GM23338 (cell line): ENCODE data around the gene EXOC3L2. TPM values are rescaled to one million over a fixed set of nuclear protein-coding genes. Genes with fewer than 3 reads are reported as not detected.

ENCODE experiments used
- ATAC-seq: fragments of 200-7000 bp; cut with Tn5 transposase; 3 replicates; pipeline ENCODE4 v1.9.1; 2020
- DNase-seq: peaks from one replicate; pipeline ENCODE4 v3.0.0-alpha.2; 2015; ENCODE audit warnings: low spot score
- H2AFZ ChIP-seq: fragments of 200-600 bp; sonication (generic); 2 replicates; pipeline ENCODE4 v1.8.0; 2016; ENCODE audit warnings: antibody characterized with exemption, mild to moderate bottlenecking, moderate library complexity
- H3F3A ChIP-seq: fragments of 200-600 bp; sonication (generic); replicated peaks from 2 replicates; pipeline ENCODE4 v1.8.0; 2017; ENCODE audit warnings: antibody characterized with exemption, mixed run types, low read depth
- H3K27ac ChIP-seq: fragments of 200-600 bp; sonication (generic); 2 replicates; pipeline ENCODE4 v1.6.1; 2016; ENCODE audit warnings: low read depth
- H3K27me3 ChIP-seq: fragments of 200-600 bp; sonication (generic); 2 replicates; pipeline ENCODE4 v1.8.0; 2016; ENCODE audit warnings: mild to moderate bottlenecking, mixed run types, moderate library complexity; ENCODE audit not compliant: insufficient read depth
- H3K36me3 ChIP-seq: fragments of 200-600 bp; sonication (generic); 2 replicates; pipeline ENCODE4 v1.8.0; 2016; ENCODE audit warnings: mild to moderate bottlenecking; ENCODE audit not compliant: insufficient read depth
- H3K4me1 ChIP-seq: fragments of 200-600 bp; sonication (generic); 2 replicates; pipeline ENCODE4 v1.8.0; 2016; ENCODE audit warnings: mild to moderate bottlenecking, moderate library complexity; ENCODE audit not compliant: insufficient read depth
- H3K4me2 ChIP-seq: fragments of 200-600 bp; sonication (generic); 2 replicates; pipeline ENCODE4 v1.7.1; 2017; ENCODE audit warnings: mixed run types
- H3K4me3 ChIP-seq: fragments of 200-600 bp; sonication (generic); 2 replicates; pipeline ENCODE4 v1.6.1; 2016; ENCODE audit warnings: mixed run types
- H3K79me2 ChIP-seq: fragments of 200-600 bp; sonication (generic); replicated peaks from 2 replicates; pipeline ENCODE4 v1.8.0; 2017; ENCODE audit warnings: mild to moderate bottlenecking; ENCODE audit not compliant: insufficient read depth
- H3K9me2 ChIP-seq: fragments of 200-600 bp; sonication (generic); 2 replicates; pipeline ENCODE4 v1.8.0; 2017; ENCODE audit not compliant: insufficient read depth
- H4K20me1 ChIP-seq: fragments of 200-600 bp; sonication (generic); replicated peaks from 2 replicates; pipeline ENCODE4 v1.8.0; 2017; ENCODE audit warnings: mild to moderate bottlenecking; ENCODE audit not compliant: insufficient read depth
- H3K27ac Mint-ChIP-seq: 2 replicates; pipeline ENCODE4 v1.8.0; 2020; ENCODE audit warnings: inconsistent platforms, mild to moderate bottlenecking, moderate library complexity, mixed read lengths
- H3K27me3 Mint-ChIP-seq: 3 replicates; pipeline ENCODE4 v1.8.0; 2022; ENCODE audit warnings: low read depth, mild to moderate bottlenecking, moderate library complexity, mixed read lengths, inconsistent platforms; ENCODE audit not compliant: insufficient read depth, poor library complexity
- H3K36me3 Mint-ChIP-seq: 3 replicates; pipeline ENCODE4 v1.8.0; 2021; ENCODE audit warnings: low read depth, mild to moderate bottlenecking, inconsistent platforms, moderate library complexity, mixed read lengths
- H3K4me1 Mint-ChIP-seq: 3 replicates; pipeline ENCODE4 v1.8.0; 2020; ENCODE audit warnings: mild to moderate bottlenecking, inconsistent platforms, mixed read lengths
- H3K4me3 Mint-ChIP-seq: 3 replicates; pipeline ENCODE4 v1.8.0; 2021; ENCODE audit warnings: moderate library complexity, mild to moderate bottlenecking, inconsistent platforms, mixed read lengths
- H3K9me3 Mint-ChIP-seq: 3 replicates; pipeline ENCODE4 v1.8.0; 2020; ENCODE audit warnings: moderate library complexity, mild to moderate bottlenecking, inconsistent platforms, mixed read lengths
- JUNB ChIP-seq: IDR thresholded peaks from one replicate; pipeline ENCODE4 v1.6.1; 2016; ENCODE audit warnings: antibody characterized with exemption; ENCODE audit not compliant: unreplicated experiment
- NANOG ChIP-seq: IDR thresholded peaks from 2 replicates; pipeline ENCODE4 v1.6.1; 2016; ENCODE audit warnings: antibody characterized with exemption, borderline replicate concordance
- POLR2AphosphoS5 ChIP-seq: IDR thresholded peaks from 2 replicates; pipeline ENCODE4 v1.6.1; 2016; ENCODE audit warnings: antibody characterized with exemption, low read depth
- ZNF114 ChIP-seq: fragments of 250-450 bp; sonication (Bioruptor Pico); IDR thresholded peaks from 2 replicates; pipeline ENCODE4 v1.5.0; 2020; ENCODE audit warnings: mild to moderate bottlenecking, moderate library complexity
- ZNF331 ChIP-seq: fragments of 250-450 bp; sonication (Bioruptor Pico); IDR thresholded peaks from 2 replicates; pipeline ENCODE4 v1.5.0; 2020; ENCODE audit warnings: low read depth, mild to moderate bottlenecking, moderate library complexity
- polyA plus RNA-seq: library from polyadenylated mRNA; unstranded; fragments of >200 nt; fragmentation: Nextera tagmentation; extraction: Ambion mirVana; gene quantifications from 2 replicates; pipeline ENCODE4 v1.2.1, GENCODE V29; 2016
- total RNA-seq: library from RNA; depleted of rRNA; stranded (reverse); fragments of >200 nt; shearing (Covaris generic); gene quantifications from 2 replicates; pipeline ENCODE4 v1.2.3, GENCODE V29; 2014
- TF ChIP-seq, protein P1 (sequence below): fragments of 250-450 bp; sonication (Bioruptor Pico); IDR thresholded peaks from 2 replicates; pipeline ENCODE4 v1.5.0; 2020; ENCODE audit warnings: mild to moderate bottlenecking, moderate library complexity
- TF ChIP-seq, protein P2 (sequence below): IDR thresholded peaks from one replicate; pipeline ENCODE4 v1.6.1; 2018; ENCODE audit warnings: antibody characterized with exemption; ENCODE audit not compliant: unreplicated experiment
- TF ChIP-seq, protein P3 (sequence below), 2 experiments: fragments of 200-600 bp in 1 of 2; sonication (generic) in 1 of 2; conservative IDR thresholded peaks; 2 replicates each; pipeline versions ENCODE4 v1.5.1 to v1.6.1; 2016 to 2017; ENCODE audit warnings: antibody characterized with exemption in 2 of 2, low read depth in 2 of 2, mild to moderate bottlenecking in 2 of 2, moderate library complexity in 1 of 2

The EXOC3L2 gene
- total and polyA plus RNA-seq, 2 experiments from 2014 or later: 2.8 to 3.2 TPM

DNA sequence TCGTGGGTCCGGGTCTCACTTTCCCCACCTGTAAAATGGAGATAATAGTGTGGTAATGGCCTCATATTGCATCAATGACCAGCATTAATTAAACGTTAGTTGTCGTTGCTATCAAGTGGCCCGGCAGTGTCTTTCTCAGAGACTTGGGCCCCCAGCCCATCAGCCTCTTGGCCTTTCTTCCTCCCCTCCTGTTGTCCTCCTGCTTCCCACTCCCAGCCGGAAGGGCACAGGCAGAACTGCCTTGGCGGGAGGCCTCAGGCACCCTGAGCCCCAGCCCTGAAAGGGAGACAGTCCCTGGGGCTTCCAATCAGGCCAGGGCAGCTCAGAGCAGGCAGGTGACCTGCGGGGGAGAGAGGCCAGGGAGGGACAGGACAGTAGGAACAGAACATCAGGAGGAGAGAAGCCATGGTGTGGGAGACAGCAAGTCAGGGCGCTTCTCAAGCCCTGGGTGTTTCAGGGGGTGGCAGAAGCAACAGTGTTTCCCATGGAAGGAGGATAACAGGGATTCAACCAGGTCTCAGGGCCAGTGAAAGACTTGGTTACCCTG, 10.5 kb upstream of the EXOC3L2 start (continued):
- TF ChIP-seq, protein P1, sequence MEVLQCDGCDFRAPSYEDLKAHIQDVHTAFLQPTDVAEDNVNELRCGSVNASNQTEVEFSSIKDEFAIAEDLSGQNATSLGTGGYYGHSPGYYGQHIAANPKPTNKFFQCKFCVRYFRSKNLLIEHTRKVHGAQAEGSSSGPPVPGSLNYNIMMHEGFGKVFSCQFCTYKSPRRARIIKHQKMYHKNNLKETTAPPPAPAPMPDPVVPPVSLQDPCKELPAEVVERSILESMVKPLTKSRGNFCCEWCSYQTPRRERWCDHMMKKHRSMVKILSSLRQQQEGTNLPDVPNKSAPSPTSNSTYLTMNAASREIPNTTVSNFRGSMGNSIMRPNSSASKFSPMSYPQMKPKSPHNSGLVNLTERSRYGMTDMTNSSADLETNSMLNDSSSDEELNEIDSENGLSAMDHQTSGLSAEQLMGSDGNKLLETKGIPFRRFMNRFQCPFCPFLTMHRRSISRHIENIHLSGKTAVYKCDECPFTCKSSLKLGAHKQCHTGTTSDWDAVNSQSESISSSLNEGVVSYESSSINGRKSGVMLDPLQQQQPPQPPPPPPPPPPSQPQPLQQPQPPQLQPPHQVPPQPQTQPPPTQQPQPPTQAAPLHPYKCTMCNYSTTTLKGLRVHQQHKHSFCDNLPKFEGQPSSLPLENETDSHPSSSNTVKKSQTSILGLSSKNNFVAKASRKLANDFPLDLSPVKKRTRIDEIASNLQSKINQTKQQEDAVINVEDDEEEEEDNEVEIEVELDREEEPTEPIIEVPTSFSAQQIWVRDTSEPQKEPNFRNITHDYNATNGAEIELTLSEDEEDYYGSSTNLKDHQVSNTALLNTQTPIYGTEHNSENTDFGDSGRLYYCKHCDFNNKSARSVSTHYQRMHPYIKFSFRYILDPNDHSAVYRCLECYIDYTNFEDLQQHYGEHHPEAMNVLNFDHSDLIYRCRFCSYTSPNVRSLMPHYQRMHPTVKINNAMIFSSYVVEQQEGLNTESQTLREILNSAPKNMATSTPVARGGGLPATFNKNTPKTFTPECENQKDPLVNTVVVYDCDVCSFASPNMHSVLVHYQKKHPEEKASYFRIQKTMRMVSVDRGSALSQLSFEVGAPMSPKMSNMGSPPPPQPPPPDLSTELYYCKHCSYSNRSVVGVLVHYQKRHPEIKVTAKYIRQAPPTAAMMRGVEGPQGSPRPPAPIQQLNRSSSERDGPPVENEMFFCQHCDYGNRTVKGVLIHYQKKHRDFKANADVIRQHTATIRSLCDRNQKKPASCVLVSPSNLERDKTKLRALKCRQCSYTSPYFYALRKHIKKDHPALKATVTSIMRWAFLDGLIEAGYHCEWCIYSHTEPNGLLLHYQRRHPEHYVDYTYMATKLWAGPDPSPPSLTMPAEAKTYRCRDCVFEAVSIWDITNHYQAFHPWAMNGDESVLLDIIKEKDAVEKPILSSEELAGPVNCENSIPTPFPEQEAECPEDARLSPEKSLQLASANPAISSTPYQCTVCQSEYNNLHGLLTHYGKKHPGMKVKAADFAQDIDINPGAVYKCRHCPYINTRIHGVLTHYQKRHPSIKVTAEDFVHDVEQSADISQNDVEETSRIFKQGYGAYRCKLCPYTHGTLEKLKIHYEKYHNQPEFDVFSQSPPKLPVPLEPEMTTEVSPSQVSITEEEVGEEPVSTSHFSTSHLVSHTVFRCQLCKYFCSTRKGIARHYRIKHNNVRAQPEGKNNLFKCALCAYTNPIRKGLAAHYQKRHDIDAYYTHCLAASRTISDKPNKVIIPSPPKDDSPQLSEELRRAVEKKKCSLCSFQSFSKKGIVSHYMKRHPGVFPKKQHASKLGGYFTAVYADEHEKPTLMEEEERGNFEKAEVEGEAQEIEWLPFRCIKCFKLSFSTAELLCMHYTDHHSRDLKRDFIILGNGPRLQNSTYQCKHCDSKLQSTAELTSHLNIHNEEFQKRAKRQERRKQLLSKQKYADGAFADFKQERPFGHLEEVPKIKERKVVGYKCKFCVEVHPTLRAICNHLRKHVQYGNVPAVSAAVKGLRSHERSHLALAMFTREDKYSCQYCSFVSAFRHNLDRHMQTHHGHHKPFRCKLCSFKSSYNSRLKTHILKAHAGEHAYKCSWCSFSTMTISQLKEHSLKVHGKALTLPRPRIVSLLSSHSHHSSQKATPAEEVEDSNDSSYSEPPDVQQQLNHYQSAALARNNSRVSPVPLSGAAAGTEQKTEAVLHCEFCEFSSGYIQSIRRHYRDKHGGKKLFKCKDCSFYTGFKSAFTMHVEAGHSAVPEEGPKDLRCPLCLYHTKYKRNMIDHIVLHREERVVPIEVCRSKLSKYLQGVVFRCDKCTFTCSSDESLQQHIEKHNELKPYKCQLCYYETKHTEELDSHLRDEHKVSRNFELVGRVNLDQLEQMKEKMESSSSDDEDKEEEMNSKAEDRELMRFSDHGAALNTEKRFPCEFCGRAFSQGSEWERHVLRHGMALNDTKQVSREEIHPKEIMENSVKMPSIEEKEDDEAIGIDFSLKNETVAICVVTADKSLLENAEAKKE (CRISPR knock-in tag): no peak
- TF ChIP-seq JUNB: no peak
- TF ChIP-seq, protein P2, sequence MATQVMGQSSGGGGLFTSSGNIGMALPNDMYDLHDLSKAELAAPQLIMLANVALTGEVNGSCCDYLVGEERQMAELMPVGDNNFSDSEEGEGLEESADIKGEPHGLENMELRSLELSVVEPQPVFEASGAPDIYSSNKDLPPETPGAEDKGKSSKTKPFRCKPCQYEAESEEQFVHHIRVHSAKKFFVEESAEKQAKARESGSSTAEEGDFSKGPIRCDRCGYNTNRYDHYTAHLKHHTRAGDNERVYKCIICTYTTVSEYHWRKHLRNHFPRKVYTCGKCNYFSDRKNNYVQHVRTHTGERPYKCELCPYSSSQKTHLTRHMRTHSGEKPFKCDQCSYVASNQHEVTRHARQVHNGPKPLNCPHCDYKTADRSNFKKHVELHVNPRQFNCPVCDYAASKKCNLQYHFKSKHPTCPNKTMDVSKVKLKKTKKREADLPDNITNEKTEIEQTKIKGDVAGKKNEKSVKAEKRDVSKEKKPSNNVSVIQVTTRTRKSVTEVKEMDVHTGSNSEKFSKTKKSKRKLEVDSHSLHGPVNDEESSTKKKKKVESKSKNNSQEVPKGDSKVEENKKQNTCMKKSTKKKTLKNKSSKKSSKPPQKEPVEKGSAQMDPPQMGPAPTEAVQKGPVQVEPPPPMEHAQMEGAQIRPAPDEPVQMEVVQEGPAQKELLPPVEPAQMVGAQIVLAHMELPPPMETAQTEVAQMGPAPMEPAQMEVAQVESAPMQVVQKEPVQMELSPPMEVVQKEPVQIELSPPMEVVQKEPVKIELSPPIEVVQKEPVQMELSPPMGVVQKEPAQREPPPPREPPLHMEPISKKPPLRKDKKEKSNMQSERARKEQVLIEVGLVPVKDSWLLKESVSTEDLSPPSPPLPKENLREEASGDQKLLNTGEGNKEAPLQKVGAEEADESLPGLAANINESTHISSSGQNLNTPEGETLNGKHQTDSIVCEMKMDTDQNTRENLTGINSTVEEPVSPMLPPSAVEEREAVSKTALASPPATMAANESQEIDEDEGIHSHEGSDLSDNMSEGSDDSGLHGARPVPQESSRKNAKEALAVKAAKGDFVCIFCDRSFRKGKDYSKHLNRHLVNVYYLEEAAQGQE: no peak

DNA sequence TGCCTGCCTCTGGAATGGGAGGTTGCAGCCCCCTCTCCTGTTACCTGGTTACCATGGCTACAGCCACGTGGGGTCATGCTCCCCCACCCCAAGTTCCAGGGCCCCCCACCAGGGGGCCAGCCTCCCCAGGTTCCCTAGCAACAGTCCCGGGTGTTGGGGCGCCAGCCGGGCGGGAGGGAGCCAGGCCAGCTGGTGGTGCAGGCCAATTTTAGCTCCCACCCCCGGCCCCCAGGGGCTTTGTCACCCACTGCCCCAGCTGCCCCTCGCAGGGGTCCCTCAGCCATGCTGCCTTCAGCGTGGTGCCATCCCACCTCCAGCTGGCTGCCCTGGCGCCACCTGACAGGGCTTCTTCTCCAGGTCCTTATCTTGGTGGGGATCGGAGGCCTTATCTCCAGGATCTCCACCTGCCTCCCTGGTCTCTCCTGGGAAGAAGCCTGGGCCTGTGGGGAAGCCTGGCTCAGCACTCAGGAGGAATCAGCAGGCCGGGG, 8.9 kb upstream of the EXOC3L2 start:
- no peak for ATAC-seq

More for the DNA sequence above, 8.9 kb upstream of the EXOC3L2 start:
- H3K27ac Mint-ChIP-seq: no peak overlapping the region
- Histone ChIP-seq H3K79me2 (peaks cover 31% of the 10 kb centered on the region), H3K4me2 (no peak overlapping the region), H2AFZ (no peak overlapping the region), H3F3A (peaks cover 4% of the 10 kb centered on the region; the same call in 1 of the 2 replicates), H3K27me3 (peaks cover 17% of the 10 kb centered on the region), H3K4me1 (peaks cover 4% of the 10 kb centered on the region; the same call in 1 of the 2 replicates), H4K20me1 (peaks cover 25% of the 10 kb centered on the region), H3K9me2 (no peaks in the 10 kb centered on the region), H3K36me3 (no peaks in the 10 kb centered on the region), H3K27ac (no peak overlapping the region), H3K4me3 (no peak overlapping the region)
- no peak for TF ChIP-seq NANOG
- no peak for TF ChIP-seq ZNF114 (CRISPR knock-in tag)
- TF ChIP-seq, protein P3, sequence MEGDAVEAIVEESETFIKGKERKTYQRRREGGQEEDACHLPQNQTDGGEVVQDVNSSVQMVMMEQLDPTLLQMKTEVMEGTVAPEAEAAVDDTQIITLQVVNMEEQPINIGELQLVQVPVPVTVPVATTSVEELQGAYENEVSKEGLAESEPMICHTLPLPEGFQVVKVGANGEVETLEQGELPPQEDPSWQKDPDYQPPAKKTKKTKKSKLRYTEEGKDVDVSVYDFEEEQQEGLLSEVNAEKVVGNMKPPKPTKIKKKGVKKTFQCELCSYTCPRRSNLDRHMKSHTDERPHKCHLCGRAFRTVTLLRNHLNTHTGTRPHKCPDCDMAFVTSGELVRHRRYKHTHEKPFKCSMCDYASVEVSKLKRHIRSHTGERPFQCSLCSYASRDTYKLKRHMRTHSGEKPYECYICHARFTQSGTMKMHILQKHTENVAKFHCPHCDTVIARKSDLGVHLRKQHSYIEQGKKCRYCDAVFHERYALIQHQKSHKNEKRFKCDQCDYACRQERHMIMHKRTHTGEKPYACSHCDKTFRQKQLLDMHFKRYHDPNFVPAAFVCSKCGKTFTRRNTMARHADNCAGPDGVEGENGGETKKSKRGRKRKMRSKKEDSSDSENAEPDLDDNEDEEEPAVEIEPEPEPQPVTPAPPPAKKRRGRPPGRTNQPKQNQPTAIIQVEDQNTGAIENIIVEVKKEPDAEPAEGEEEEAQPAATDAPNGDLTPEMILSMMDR (conservative IDR thresholded peaks at IDR 0.05; ENCODE audit: low read depth in 2 of 2): 0 out of 4 replicates have a peak, but pooled peaks of 1 of the 2 experiments have one; percentile 19
- no peak for TF ChIP-seq POLR2AphosphoS5
- TF ChIP-seq ZNF331: no peak
- H3K4me1 Mint-ChIP-seq: peaks cover 16% of the 10 kb centered on the region
- peaks cover 21% of the 10 kb centered on the region for H3K27me3 Mint-ChIP-seq
- DNase-seq: peak; percentile 52
- H3K4me3 Mint-ChIP-seq: no peak overlapping the region
- H3K9me3 Mint-ChIP-seq: no peaks in the 10 kb centered on the region
- no peaks in the 10 kb centered on the region; the same call in 2 of the 3 replicates for H3K36me3 Mint-ChIP-seq
